ENCODE measurements around the gene PTS.

The PTS gene

DNA sequence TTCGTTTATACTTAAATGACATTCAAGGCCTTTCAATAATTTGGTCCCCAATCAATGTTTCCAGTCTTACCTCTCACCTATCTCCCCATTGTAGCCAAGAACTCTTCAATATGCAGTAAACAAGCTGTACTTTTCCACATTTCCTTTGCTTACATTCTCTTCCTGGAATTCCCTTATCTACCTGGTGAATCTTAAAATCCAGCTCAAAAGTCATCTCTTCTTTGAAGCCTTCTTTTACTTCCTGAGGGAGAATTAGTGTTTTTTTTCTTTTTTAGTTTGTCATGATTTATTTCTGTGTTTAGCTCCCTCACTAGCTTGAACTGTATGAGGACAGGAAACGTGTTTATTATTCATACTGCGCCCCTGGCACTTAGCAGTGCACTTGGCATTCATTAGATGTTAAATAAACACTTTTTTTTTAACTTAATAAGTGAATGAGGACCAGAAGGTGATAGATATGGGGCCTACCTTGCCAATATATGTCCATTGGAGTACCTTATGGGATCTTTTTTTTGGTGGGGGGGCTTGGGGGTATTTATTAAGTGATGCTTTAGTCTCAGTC lies 4.9 kb upstream of the PTS start:
- DNase-seq (ENCODE audit: low spot score) (no peak), FAIRE-seq (no peak)

DNA sequence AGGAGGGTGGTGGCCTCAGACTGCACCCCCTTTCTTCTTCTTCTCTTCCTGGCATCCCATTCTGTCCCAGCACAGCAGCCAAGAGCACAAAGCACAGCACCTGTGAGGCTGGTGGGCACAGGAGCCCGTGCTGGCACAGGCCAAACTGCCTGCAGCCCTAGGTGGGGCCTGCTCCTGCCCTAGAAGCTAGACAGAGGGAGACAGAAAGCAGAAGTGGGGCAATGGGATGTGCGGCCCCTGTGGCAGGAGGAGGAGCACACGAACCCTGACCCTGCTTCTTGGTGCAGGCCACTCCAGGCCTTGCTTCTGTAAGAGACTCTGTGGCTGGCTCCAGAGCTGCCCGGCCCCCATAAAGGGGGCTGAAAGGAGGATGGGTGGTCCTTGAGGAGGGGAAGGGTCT lies 3.9 kb upstream of the PTS start:
- no peak for FAIRE-seq
- DNase-seq (ENCODE audit: low spot score) = no peak

GRCh38 chr11:112223121-112223520 lies 3.1 kb upstream of the PTS start:
- DNase-seq (ENCODE audit: low spot score) (no peak), FAIRE-seq (no peak)

- DNase-seq (ENCODE audit: low spot score) (no peak), FAIRE-seq (no peak)
Observed at GRCh38 chr11:112223754-112224532, 2.3 kb upstream of the PTS start.

- DNase-seq (ENCODE audit: low spot score) (no peak), FAIRE-seq (no peak)
Observed at GRCh38 chr11:112225753-112226061, 521 bp upstream of the PTS start.

GRCh38 chr11:112226831-112227401 lies 688 bp downstream of the PTS start:
- FAIRE-seq (no peak), DNase-seq (ENCODE audit: low spot score) (no peak)

- DNase-seq (ENCODE audit: low spot score) = no peak
- no peak for FAIRE-seq
Observed at GRCh38 chr11:112227471-112227870, 1.2 kb downstream of the PTS start.

DNA sequence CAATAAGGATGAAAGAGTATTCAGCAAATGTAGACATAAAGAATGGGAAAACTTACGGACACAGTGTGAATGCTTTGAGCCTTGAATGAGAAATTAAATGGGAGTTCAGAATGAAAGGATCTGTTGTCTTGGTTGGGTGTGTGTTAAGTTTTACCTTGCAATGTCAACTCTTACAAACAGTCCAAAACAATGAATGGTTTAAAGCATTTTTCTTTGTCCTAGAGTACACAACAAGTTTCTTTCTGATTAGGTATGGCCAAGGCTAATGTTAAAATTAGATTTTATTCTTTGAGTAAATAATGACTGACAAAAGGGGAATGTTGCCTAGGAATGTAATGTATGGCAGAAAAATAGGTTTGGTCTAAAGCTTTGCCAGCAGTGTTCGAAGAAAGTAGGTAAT lies 2.5 kb downstream of the PTS start:
- FAIRE-seq (no peak), DNase-seq (ENCODE audit: low spot score) (no peak)

GRCh38 chr11:112229159-112229558 lies 2.9 kb downstream of the PTS start:
- no peak for FAIRE-seq
- no peak for DNase-seq (ENCODE audit: low spot score)

DNA sequence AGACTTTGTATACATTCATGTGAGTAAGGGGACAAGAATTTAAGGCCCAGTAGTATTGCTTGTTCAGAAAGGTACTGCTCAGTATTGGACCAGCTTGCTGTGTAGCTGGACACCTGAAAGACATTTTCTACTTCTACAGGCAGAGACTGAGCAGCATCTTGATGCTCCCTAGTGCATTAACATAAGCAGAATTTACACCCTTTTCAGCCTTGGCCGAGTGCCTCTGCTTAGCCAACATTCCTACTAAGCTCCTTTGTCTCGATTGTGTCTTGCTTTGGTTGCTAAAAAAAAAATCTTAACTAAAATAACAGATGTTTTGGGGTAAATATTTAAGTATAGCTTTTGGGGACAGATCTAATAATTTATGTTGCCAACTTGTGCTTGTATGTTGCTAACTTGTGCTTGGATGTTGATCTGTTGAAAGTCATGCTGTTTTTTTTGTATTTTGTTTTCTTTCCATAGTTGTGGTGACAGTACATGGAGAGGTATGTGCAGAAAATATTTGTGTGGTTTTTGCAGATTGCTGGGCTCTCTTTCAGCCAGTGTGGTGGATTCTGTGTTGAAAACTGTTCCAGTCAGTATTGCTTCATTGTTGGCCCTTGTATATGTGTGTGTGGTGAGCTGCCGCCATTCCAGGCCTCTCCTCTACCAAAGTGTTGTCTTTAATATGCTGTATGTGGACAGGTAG lies 3.7 kb downstream of the PTS start:
- DNase-seq (ENCODE audit: low spot score) (no peak), FAIRE-seq (no peak)

DNA sequence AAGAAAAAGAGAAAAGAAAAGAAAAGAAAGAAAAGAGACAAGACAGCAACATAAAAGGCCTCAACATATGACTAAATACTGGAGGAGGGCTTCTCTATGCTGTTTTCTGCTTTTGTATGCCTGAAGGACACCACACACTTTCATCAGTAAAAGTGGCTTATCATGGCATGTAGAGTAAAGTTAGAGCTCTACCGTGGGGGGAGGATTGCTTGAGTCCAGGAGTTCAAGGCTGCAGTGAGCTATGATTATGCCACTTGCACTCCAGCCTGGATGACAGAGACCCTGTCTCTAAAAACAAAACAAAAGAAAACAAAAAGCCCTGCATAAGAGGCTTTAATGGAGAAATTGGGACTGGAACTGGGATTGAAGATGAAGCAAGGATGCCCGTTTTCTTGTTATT lies 5.7 kb downstream of the PTS start:
- no peak for DNase-seq (ENCODE audit: low spot score)
- no peak for FAIRE-seq

DNA sequence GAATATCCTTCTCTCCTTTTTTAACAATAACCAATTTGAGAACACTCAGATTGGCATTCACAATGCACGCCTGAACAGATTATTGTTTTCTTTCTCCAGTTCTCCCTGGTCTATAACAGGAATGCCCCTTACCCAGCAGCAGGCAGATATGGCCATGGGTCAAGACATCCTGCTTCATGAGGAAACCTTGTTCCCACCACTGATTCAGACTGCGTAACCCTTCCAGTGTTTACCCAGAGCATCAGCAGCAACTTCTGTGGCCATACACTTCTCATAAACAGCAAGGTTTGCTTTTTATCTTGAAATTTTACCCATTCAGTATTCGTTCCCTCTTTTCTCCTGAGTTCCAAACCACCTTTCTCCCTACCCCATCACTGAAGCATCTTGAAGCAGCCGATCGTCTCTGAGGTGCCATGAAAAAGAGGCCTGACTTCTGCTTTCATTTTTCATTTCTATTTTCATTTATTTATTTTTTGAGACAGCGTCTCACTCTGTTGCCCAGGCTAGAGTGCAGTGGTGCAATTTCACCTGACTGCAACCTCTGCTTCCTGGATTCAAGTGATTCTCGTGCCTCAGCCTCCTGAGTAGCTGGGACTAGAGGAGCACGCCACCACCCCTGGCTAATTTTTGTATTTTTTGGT lies 9.6 kb downstream of the PTS start:
- FAIRE-seq (no peak), DNase-seq (ENCODE audit: low spot score) (no peak)

GRCh38 chr11:112237451-112237850 lies 11.2 kb downstream of the PTS start:
- no peak for DNase-seq (ENCODE audit: low spot score)
- no peak for FAIRE-seq

GRCh38 chr11:112238041-112238440 lies 11.8 kb downstream of the PTS start:
- FAIRE-seq (no peak), DNase-seq (ENCODE audit: low spot score) (no peak)

DNA sequence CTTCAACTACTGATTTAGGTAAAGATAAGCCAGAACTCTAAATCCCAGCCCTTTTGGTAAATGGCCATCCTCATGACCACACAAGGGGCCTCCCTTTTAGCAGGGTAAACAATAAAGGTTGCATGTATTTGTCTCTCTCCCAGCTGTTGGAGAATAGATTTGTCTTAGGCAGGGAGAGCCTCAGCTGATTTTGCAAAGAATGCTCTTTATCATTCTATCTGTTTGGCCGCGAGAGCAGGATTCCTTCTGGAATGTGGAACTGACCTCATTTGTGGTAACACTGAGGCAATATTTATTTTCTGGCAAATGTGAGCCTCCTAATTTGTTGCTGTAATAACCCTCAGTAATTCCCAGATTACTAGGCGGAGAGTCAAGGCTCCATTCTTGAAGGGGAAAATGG lies 15.3 kb downstream of the PTS start:
- no peak for FAIRE-seq
- DNase-seq (ENCODE audit: low spot score) = no peak

DNA sequence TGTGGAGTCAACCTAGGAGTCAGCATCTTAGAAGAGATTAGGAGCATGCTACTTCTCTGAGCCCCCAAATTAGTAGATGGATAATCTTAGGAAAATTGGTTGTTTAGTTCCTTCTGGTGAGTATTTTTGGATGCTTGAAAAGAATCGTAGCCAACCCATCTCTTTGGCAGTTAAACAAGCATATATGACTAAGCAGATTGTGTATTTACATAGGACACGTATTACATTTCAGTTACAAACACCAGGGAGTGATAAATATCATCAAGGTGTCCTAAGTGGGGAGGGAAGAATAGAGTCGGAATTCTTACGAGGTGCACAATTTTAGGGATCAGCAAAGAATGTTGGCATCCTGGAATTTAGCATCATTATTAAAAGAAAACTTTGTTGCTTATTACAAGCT lies 21.0 kb downstream of the PTS start:
- FAIRE-seq = no peak
- no peak for DNase-seq (ENCODE audit: low spot score)

DNA sequence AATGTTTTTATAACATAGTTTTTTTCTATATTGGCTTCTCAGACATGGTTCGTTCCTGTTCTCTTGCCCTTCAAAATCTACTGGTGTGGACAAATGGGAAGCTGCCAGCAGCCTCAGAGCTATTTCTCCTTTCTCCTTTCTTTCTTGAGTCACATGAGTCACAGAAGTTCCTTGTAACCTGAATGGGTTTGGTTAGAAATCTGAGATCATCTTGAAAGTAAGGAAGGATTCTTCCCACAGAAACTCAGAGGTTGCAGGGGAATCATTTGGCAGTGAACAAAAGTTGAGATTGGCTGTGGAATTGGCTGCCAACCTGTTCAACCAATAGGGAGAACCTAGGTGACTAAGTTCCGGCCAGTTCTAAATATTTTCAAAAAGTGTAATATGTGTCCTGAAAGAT lies 22.0 kb downstream of the PTS start:
- FAIRE-seq = no peak
- no peak for DNase-seq (ENCODE audit: low spot score)

GRCh38 chr11:112249871-112250610 lies 23.8 kb downstream of the PTS start:
- DNase-seq (ENCODE audit: low spot score) = no peak

GRCh38 chr11:112253605-112254242 lies 27.5 kb downstream of the PTS start:
- FAIRE-seq = no peak
- DNase-seq (ENCODE audit: low spot score) = no peak

More at GRCh38 chr11:112249871-112250610, 23.8 kb downstream of the PTS start:
- FAIRE-seq = no peak

GRCh38 chr11:112255067-112255720 lies 29.0 kb downstream of the PTS start:
- DNase-seq (ENCODE audit: low spot score) = peak; percentile 25

More at GRCh38 chr11:112255067-112255720, 29.0 kb downstream of the PTS start:
- FAIRE-seq = no peak

Measured in RCC 7860 (cell line).